ENCODE results near the gene MRGPRG.

The MRGPRG gene

GRCh38 chr11:3197878-3198528 lies 20.6 kb downstream of the MRGPRG start:
- Histone ChIP-seq H3K79me1 (ENCODE audit: low read length) (no peaks in the 10 kb centered on the region), H3K14ac (ENCODE audit: low read length) (no peak overlapping the region), H3K18ac (ENCODE audit: low read length) (no peak overlapping the region), H3K27ac (ENCODE audit: low read depth, low read length) (no peak overlapping the region), H4K91ac (ENCODE audit: low read depth, low read length) (no peak overlapping the region), H3K27me3 (ENCODE audit: insufficient read depth, low read length) (peaks cover 13% of the 10 kb centered on the region), H3K79me2 (ENCODE audit: control insufficient read depth, insufficient read depth, low read length, poor library complexity) (no peaks in the 10 kb centered on the region), H3K4me1 (ENCODE audit: control insufficient read depth in 1 of 2, insufficient read depth in 2 of 2, low read length in 2 of 2) (no peaks in the 10 kb centered on the region), H3K4me3 (ENCODE audit: low read depth, low read length) (no peak overlapping the region), H3K23ac (ENCODE audit: low read length) (no peak overlapping the region), H3K36me3 (ENCODE audit: control insufficient read depth in 1 of 2, insufficient read depth in 2 of 2, low read length in 2 of 2) (no peaks in the 10 kb centered on the region), H3K9me3 (ENCODE audit: insufficient read depth, low read depth, low read length) (no peaks in the 10 kb centered on the region), H4K12ac (ENCODE audit: low read depth, low read length) (no peak overlapping the region), H2BK5ac (ENCODE audit: low read depth, low read length, poor library complexity) (no peak overlapping the region), H2BK12ac (ENCODE audit: low read length) (no peak overlapping the region), H2AK5ac (ENCODE audit: low read length) (no peak overlapping the region), H2AFZ (ENCODE audit: insufficient read depth, low read length, poor library complexity) (no peak overlapping the region), H2BK120ac (ENCODE audit: insufficient read depth, low read length, poor library complexity) (no peak overlapping the region), H4K8ac (ENCODE audit: low read depth, low read length) (no peak overlapping the region), H3K4ac (ENCODE audit: low read depth, low read length) (no peak overlapping the region), H3K4me2 (ENCODE audit: low read length) (no peak overlapping the region), H3K9ac (ENCODE audit: low read length) (no peak overlapping the region)
- no peak for DNase-seq
- WGBS (ENCODE audit: extremely low coverage, insufficient coverage, insufficient read length) = no CpG with 5 or more reads among the region's 8 CpGs

GRCh38 chr11:3197044-3197695 lies 21.4 kb downstream of the MRGPRG start:
- Histone ChIP-seq H3K4me2 (ENCODE audit: low read length) (no peak overlapping the region), H3K27ac (ENCODE audit: low read depth, low read length) (no peak overlapping the region), H4K8ac (ENCODE audit: low read depth, low read length) (no peak overlapping the region), H3K36me3 (ENCODE audit: control insufficient read depth in 1 of 2, insufficient read depth in 2 of 2, low read length in 2 of 2) (no peaks in the 10 kb centered on the region), H2AK5ac (ENCODE audit: low read length) (no peak overlapping the region), H3K4ac (ENCODE audit: low read depth, low read length) (no peak overlapping the region), H3K4me1 (ENCODE audit: control insufficient read depth in 1 of 2, insufficient read depth in 2 of 2, low read length in 2 of 2) (no peaks in the 10 kb centered on the region), H3K4me3 (ENCODE audit: low read depth, low read length) (no peak overlapping the region), H2BK12ac (ENCODE audit: low read length) (no peak overlapping the region), H2BK5ac (ENCODE audit: low read depth, low read length, poor library complexity) (no peak overlapping the region), H3K9me3 (ENCODE audit: insufficient read depth, low read depth, low read length) (no peaks in the 10 kb centered on the region), H2AFZ (ENCODE audit: insufficient read depth, low read length, poor library complexity) (no peak overlapping the region), H3K79me2 (ENCODE audit: control insufficient read depth, insufficient read depth, low read length, poor library complexity) (no peaks in the 10 kb centered on the region), H3K27me3 (ENCODE audit: insufficient read depth, low read length) (peaks cover 5% of the 10 kb centered on the region), H2BK120ac (ENCODE audit: insufficient read depth, low read length, poor library complexity) (no peak overlapping the region), H3K18ac (ENCODE audit: low read length) (no peak overlapping the region), H3K9ac (ENCODE audit: low read length) (no peak overlapping the region), H3K14ac (ENCODE audit: low read length) (no peak overlapping the region), H4K91ac (ENCODE audit: low read depth, low read length) (no peak overlapping the region), H3K23ac (ENCODE audit: low read length) (no peak overlapping the region), H3K79me1 (ENCODE audit: low read length) (no peaks in the 10 kb centered on the region), H4K12ac (ENCODE audit: low read depth, low read length) (no peak overlapping the region)
- DNase-seq = no peak
- no CpG with 5 or more reads among the region's 11 CpGs for WGBS (ENCODE audit: extremely low coverage, insufficient coverage, insufficient read length)

- H4K91ac ChIP-seq (ENCODE audit: low read depth, low read length) = no peak overlapping the region
- no peak overlapping the region for H2BK120ac ChIP-seq (ENCODE audit: insufficient read depth, low read length, poor library complexity)
- no peak overlapping the region for H2AK5ac ChIP-seq (ENCODE audit: low read length)
- H3K79me1 ChIP-seq (ENCODE audit: low read length) = no peaks in the 10 kb centered on the region
- no peak for DNase-seq
- no peak overlapping the region for H3K9ac ChIP-seq (ENCODE audit: low read length)
- H3K4me1 ChIP-seq (ENCODE audit: control insufficient read depth in 1 of 2, insufficient read depth in 2 of 2, low read length in 2 of 2) = no peaks in the 10 kb centered on the region
- no peaks in the 10 kb centered on the region for H3K79me2 ChIP-seq (ENCODE audit: control insufficient read depth, insufficient read depth, low read length, poor library complexity)
- no peak overlapping the region for H2BK12ac ChIP-seq (ENCODE audit: low read length)
- no peak overlapping the region for H2AFZ ChIP-seq (ENCODE audit: insufficient read depth, low read length, poor library complexity)
- no CpG with 5 or more reads among the region's 23 CpGs for WGBS (ENCODE audit: extremely low coverage, insufficient coverage, insufficient read length)
- H3K4ac ChIP-seq (ENCODE audit: low read depth, low read length) = no peak overlapping the region
- H4K8ac ChIP-seq (ENCODE audit: low read depth, low read length) = no peak overlapping the region
- no peaks in the 10 kb centered on the region for H3K9me3 ChIP-seq (ENCODE audit: insufficient read depth, low read depth, low read length)
- H4K12ac ChIP-seq (ENCODE audit: low read depth, low read length) = no peak overlapping the region
- H2BK5ac ChIP-seq (ENCODE audit: low read depth, low read length, poor library complexity) = no peak overlapping the region
- no peak overlapping the region for H3K18ac ChIP-seq (ENCODE audit: low read length)
- H3K27me3 ChIP-seq (ENCODE audit: insufficient read depth, low read length) = no peaks in the 10 kb centered on the region
- no peak overlapping the region for H3K27ac ChIP-seq (ENCODE audit: low read depth, low read length)
- no peak overlapping the region for H3K14ac ChIP-seq (ENCODE audit: low read length)
- H3K36me3 ChIP-seq (ENCODE audit: control insufficient read depth in 1 of 2, insufficient read depth in 2 of 2, low read length in 2 of 2) = no peaks in the 10 kb centered on the region
- no peak overlapping the region for H3K4me3 ChIP-seq (ENCODE audit: low read depth, low read length)
- no peak overlapping the region for H3K4me2 ChIP-seq (ENCODE audit: low read length)
- H3K23ac ChIP-seq (ENCODE audit: low read length) = no peak overlapping the region
These were observed 22.2 kb downstream of the MRGPRG start for GRCh38 chr11:3196161-3197043.

- WGBS (ENCODE audit: extremely low coverage, insufficient coverage, insufficient read length) = no CpG with 5 or more reads among the region's 22 CpGs
- no peak overlapping the region for H3K27ac ChIP-seq (ENCODE audit: low read depth, low read length)
- no peak overlapping the region for H4K91ac ChIP-seq (ENCODE audit: low read depth, low read length)
- H3K4me2 ChIP-seq (ENCODE audit: low read length) = no peak overlapping the region
- H4K8ac ChIP-seq (ENCODE audit: low read depth, low read length) = no peak overlapping the region
- no peaks in the 10 kb centered on the region for H3K79me1 ChIP-seq (ENCODE audit: low read length)
- H3K4me3 ChIP-seq (ENCODE audit: low read depth, low read length) = no peak overlapping the region
- no peaks in the 10 kb centered on the region for H3K27me3 ChIP-seq (ENCODE audit: insufficient read depth, low read length)
- no peaks in the 10 kb centered on the region for H3K9me3 ChIP-seq (ENCODE audit: insufficient read depth, low read depth, low read length)
- no peak overlapping the region for H3K23ac ChIP-seq (ENCODE audit: low read length)
- no peak overlapping the region for H3K9ac ChIP-seq (ENCODE audit: low read length)
- no peak overlapping the region for H3K14ac ChIP-seq (ENCODE audit: low read length)
- no peak overlapping the region for H2BK120ac ChIP-seq (ENCODE audit: insufficient read depth, low read length, poor library complexity)
- no peaks in the 10 kb centered on the region for H3K4me1 ChIP-seq (ENCODE audit: control insufficient read depth in 1 of 2, insufficient read depth in 2 of 2, low read length in 2 of 2)
- H3K36me3 ChIP-seq (ENCODE audit: control insufficient read depth in 1 of 2, insufficient read depth in 2 of 2, low read length in 2 of 2) = no peaks in the 10 kb centered on the region
- peak in 1 of 2 donors; percentile 15 for DNase-seq
- H3K79me2 ChIP-seq (ENCODE audit: control insufficient read depth, insufficient read depth, low read length, poor library complexity) = no peaks in the 10 kb centered on the region
- H2AFZ ChIP-seq (ENCODE audit: insufficient read depth, low read length, poor library complexity) = no peak overlapping the region
- H2BK12ac ChIP-seq (ENCODE audit: low read length) = no peak overlapping the region
- no peak overlapping the region for H2AK5ac ChIP-seq (ENCODE audit: low read length)
- no peak overlapping the region for H3K18ac ChIP-seq (ENCODE audit: low read length)
- H4K12ac ChIP-seq (ENCODE audit: low read depth, low read length) = no peak overlapping the region
- no peak overlapping the region for H3K4ac ChIP-seq (ENCODE audit: low read depth, low read length)
- no peak overlapping the region for H2BK5ac ChIP-seq (ENCODE audit: low read depth, low read length, poor library complexity)
These were observed 23.1 kb downstream of the MRGPRG start for GRCh38 chr11:3195251-3196160.

Data from trophoblast cell (in vitro differentiated cells and primary cell).